HCT116 (cell line): ENCODE data around the gene POLRMT. TPM values are rescaled to one million over a fixed set of nuclear protein-coding genes. Genes with fewer than 3 reads are reported as not detected.

Experiments
- total RNA-seq: library from RNA; stranded (reverse); gene quantifications from one replicate; pipeline ENCODE4 v1.2.1, GENCODE V29; 2021; ENCODE audit not compliant: unreplicated experiment

Gene POLRMT
- total RNA-seq, 1 experiment from 2014 or later: 138 TPM

Other genes with a start within 250 kb of the POLRMT start
- 7.1 TPM for gene C2CD4C, start 224.4 kb downstream of the POLRMT start, total RNA-seq
- gene SHC2, start 172.5 kb downstream of the POLRMT start, total RNA-seq: 2.5 TPM
- 0.57 TPM for gene MADCAM1, start 137.1 kb downstream of the POLRMT start, total RNA-seq
- gene TPGS1, start 126.0 kb downstream of the POLRMT start, total RNA-seq: 19.1 TPM
- 87.4 TPM for gene CDC34, start 101.8 kb downstream of the POLRMT start, total RNA-seq
- gene GZMM, start 89.5 kb downstream of the POLRMT start, total RNA-seq: 0.59 TPM
- gene BSG, start 60.9 kb downstream of the POLRMT start, total RNA-seq: 603 TPM
- 2.4 TPM for gene HCN2, start 43.7 kb downstream of the POLRMT start, total RNA-seq
- gene FGF22, start 6.3 kb upstream of the POLRMT start, total RNA-seq: 1.5 TPM
- gene RNF126, start 29.7 kb upstream of the POLRMT start, total RNA-seq: 93.8 TPM
- 29.1 TPM for gene FSTL3, start 42.9 kb upstream of the POLRMT start, total RNA-seq
- not detected for gene PRSS57, start 61.9 kb upstream of the POLRMT start, total RNA-seq
- gene PALM, start 75.4 kb upstream of the POLRMT start, total RNA-seq: 43.7 TPM
- 38.2 TPM for gene MISP, start 117.6 kb upstream of the POLRMT start, total RNA-seq
- gene PTBP1, start 163.9 kb upstream of the POLRMT start, total RNA-seq: 676 TPM
- gene PLPPR3, start 188.4 kb upstream of the POLRMT start, total RNA-seq: 0.27 TPM
- not detected for gene AZU1, start 194.3 kb upstream of the POLRMT start, total RNA-seq
- 2.7 TPM for gene PRTN3, start 207.5 kb upstream of the POLRMT start, total RNA-seq
- gene ELANE, start 218.8 kb upstream of the POLRMT start, total RNA-seq: not detected
- gene CFD, start 226.1 kb upstream of the POLRMT start, total RNA-seq: 80.2 TPM